Endothelial cell of umbilical vein (primary cell): ENCODE data around the gene NPVF. TPM values are rescaled to one million over a fixed set of nuclear protein-coding genes. Genes with fewer than 3 reads are reported as not detected.

ENCODE experiments used
- Bru-seq: library from RNA; stranded (reverse); fragments of 400-500 nt; gene quantifications from one replicate; lab custom pipeline; 2021; lab: Mats Ljungman, UMichigan
- BruChase-seq, 2 experiments: library from RNA; stranded (reverse); fragments of 400-500 nt; gene quantifications; one replicate each; lab custom pipeline; 2021; lab: Mats Ljungman, UMichigan
- BruUV-seq: library from RNA; stranded (reverse); fragments of 400-500 nt; replicated peaks from 2 replicates; lab custom pipeline; 2021; lab: Mats Ljungman, UMichigan
- CTCF ChIA-PET: fragments of 300-600, 350-600 bp; sonication (Branson Sonifier 250); formaldehyde crosslinking; loops from one replicate; lab custom pipeline; 2021; ENCODE audit warnings: antibody characterized with exemption, inconsistent platforms; lab: Charles Lee
- POLR2A ChIA-PET: fragments of 300-600, 350-600 bp; sonication (Branson Sonifier 250); formaldehyde crosslinking; loops from one replicate; lab custom pipeline; 2021; ENCODE audit warnings: antibody characterized with exemption, inconsistent platforms; lab: Charles Lee
- DNase-seq: peaks from one replicate; pipeline ENCODE4 v3.0.0-alpha.2; 2011; ENCODE audit warnings: low read depth, low spot score
- FAIRE-seq: peaks from 2 replicates; lab custom pipeline; 2011; peaks lifted over from hg19 to GRCh38; lab: Jason Lieb, UNC
- H2AFZ ChIP-seq: 2 replicates; pipeline ENCODE4 v1.6.0; 2012; ENCODE audit warnings: low read depth, low read length, control low read depth, inconsistent platforms
- H3K27ac ChIP-seq: 2 replicates; pipeline ENCODE4 v1.5.1; 2011; ENCODE audit warnings: low read depth, mild to moderate bottlenecking, control low read depth, low read length, moderate library complexity; ENCODE audit not compliant: insufficient read depth
- H3K27me3 ChIP-seq, 2 experiments: 2 replicates each; pipeline versions ENCODE4 v1.6.0 to v1.6.1; 2011; ENCODE audit warnings: low read length in 2 of 2, mixed read lengths in 1 of 2; ENCODE audit not compliant: control insufficient read depth in 2 of 2, insufficient read depth in 2 of 2
- H3K36me3 ChIP-seq, 2 experiments: 2 replicates in 1 of 2; 3 replicates in 1 of 2; pipeline ENCODE4 v1.5.1; 2011; ENCODE audit warnings: low read length in 2 of 2, mild to moderate bottlenecking in 1 of 2, moderate library complexity in 1 of 2; ENCODE audit not compliant: control insufficient read depth in 2 of 2, insufficient read depth in 2 of 2; ENCODE audit errors: extremely low read depth in 1 of 2
- H3K4me1 ChIP-seq: 3 replicates; pipeline ENCODE4 v1.5.1; 2011; ENCODE audit warnings: mild to moderate bottlenecking, low read length; ENCODE audit not compliant: control insufficient read depth, insufficient read depth; ENCODE audit errors: extremely low read depth
- H3K4me2 ChIP-seq: 2 replicates; pipeline ENCODE4 v1.6.1; 2011; ENCODE audit warnings: low read length, control low read depth, mixed read lengths; ENCODE audit not compliant: insufficient read depth
- H3K4me3 ChIP-seq, 3 experiments: fragments of 200-600 bp in 1 of 3; sonication (generic), shearing (Covaris generic) in 1 of 3; replicated peaks in 1 of 3; 2 replicates each; pipeline ENCODE4 v1.5.1; 2011 to 2016; ENCODE audit warnings: control low read depth in 3 of 3, low read length in 3 of 3, mild to moderate bottlenecking in 2 of 3, inconsistent platforms in 1 of 3, low read depth in 1 of 3, moderate library complexity in 1 of 3; ENCODE audit not compliant: insufficient read depth in 1 of 3
- H3K79me2 ChIP-seq: 2 replicates; pipeline ENCODE4 v1.6.0; 2012; ENCODE audit warnings: low read length, inconsistent platforms; ENCODE audit not compliant: control insufficient read depth, insufficient read depth
- H3K9ac ChIP-seq: replicated peaks from 2 replicates; pipeline ENCODE3; 2011; ENCODE audit warnings: low read length, control low read depth; ENCODE audit not compliant: insufficient read depth; ENCODE audit errors: extremely low read depth
- H3K9me1 ChIP-seq: replicated peaks from 3 replicates; pipeline ENCODE4 v1.6.0; 2011; ENCODE audit warnings: mild to moderate bottlenecking, low read length; ENCODE audit not compliant: control insufficient read depth, insufficient read depth; ENCODE audit errors: extremely low read depth
- H3K9me3 ChIP-seq: replicated peaks from 2 replicates; pipeline ENCODE4 v1.5.1; 2012; ENCODE audit warnings: low read length, inconsistent platforms; ENCODE audit not compliant: control insufficient read depth, insufficient read depth
- H4K20me1 ChIP-seq: replicated peaks from 2 replicates; pipeline ENCODE3; 2011; ENCODE audit warnings: mild to moderate bottlenecking, low read length; ENCODE audit not compliant: control insufficient read depth, insufficient read depth; ENCODE audit errors: extremely low read depth
- FOS ChIP-seq: IDR thresholded peaks from 2 replicates; pipeline ENCODE4 v1.6.1; 2011; ENCODE audit warnings: mild to moderate bottlenecking, low read length, moderate library complexity, borderline replicate concordance; ENCODE audit not compliant: insufficient read depth
- GATA2 ChIP-seq: IDR thresholded peaks from 2 replicates; pipeline ENCODE4 v1.7.0; 2011; ENCODE audit warnings: low read depth, mild to moderate bottlenecking, moderate library complexity, mixed read lengths, low read length; ENCODE audit not compliant: insufficient read length, insufficient read depth
- MYC ChIP-seq: IDR thresholded peaks from one replicate; pipeline ENCODE4 v1.6.1; 2011; ENCODE audit warnings: mild to moderate bottlenecking, low read depth, low read length
- POLR2A ChIP-seq: IDR thresholded peaks from 2 replicates; pipeline ENCODE4 v1.6.1; 2012; ENCODE audit warnings: low read depth, mild to moderate bottlenecking, control low read depth, low read length
- POLR2AphosphoS5 ChIP-seq: IDR thresholded peaks from 2 replicates; pipeline ENCODE4 v1.6.1; 2012; ENCODE audit warnings: low read depth, mild to moderate bottlenecking, control low read depth, low read length, moderate library complexity; ENCODE audit not compliant: insufficient read depth
- dilution Hi-C: fragments of 300-500 bp; cut with MboI; formaldehyde crosslinking; loops from one replicate; pipeline ENCODE4 v1.15.0; 2019; ENCODE audit warnings: low sequenced_read_pairs; ENCODE audit not compliant: extremely low pct_ligation_motif_present
- intact Hi-C: fragments of 100-400 bp; cut with micrococcal nuclease; formaldehyde crosslinking; loops from one replicate; pipeline ENCODE4 v1.10.0; 2022
- long read RNA-seq: library from polyadenylated mRNA; stranded (forward); transcript quantifications from one replicate; pipeline ENCODE4 v2.0.0, GENCODE V29; 2021
- polyA minus RNA-seq, 3 experiments: library from RNA; depleted of rRNA, polyadenylated mRNA; stranded (reverse); fragments of >200 nt; gene quantifications; 1 replicate in 1 of 3; 2 replicates in 2 of 3; pipeline ENCODE4 v1.2.3, GENCODE V29; 2011
- polyA plus RNA-seq, 4 experiments: library from polyadenylated mRNA; depleted of rRNA in 3 of 4; stranded (reverse) in 3 of 4; unstranded in 1 of 4; fragments of >200 nt; gene quantifications; 2 replicates each; pipeline versions ENCODE4 v1.2.1 to v1.2.3, GENCODE V29; 2011 to 2012; ENCODE audit warnings: missing spikeins in 1 of 4
- total RNA-seq: library from RNA; stranded (reverse); gene quantifications from 2 replicates; pipeline ENCODE4 v1.2.3, GENCODE V29; 2021
- TF ChIP-seq, protein P1 (sequence below): IDR thresholded peaks from 2 replicates; pipeline ENCODE4 v1.6.1; 2011; ENCODE audit not compliant: insufficient read depth, insufficient read length

Gene NPVF, protein sequence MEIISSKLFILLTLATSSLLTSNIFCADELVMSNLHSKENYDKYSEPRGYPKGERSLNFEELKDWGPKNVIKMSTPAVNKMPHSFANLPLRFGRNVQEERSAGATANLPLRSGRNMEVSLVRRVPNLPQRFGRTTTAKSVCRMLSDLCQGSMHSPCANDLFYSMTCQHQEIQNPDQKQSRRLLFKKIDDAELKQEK
- total RNA-seq (not detected in 2 replicates), polyA plus RNA-seq (not detected in 2 replicates), polyA minus RNA-seq (not detected in 2 replicates), Bru-seq, nascent RNA (not detected), BruChase-seq, experiment 1, labeled RNA remaining after a 6-hour chase (not detected), BruChase-seq, experiment 2, labeled RNA remaining after a 2-hour chase (not detected)
- not detected in 2 replicates for polyA plus RNA-seq (2011; cell fraction: cytosol; rRNA removed)
- not detected in 2 replicates for polyA plus RNA-seq (2011; cell fraction: nucleus; rRNA removed)
- polyA plus RNA-seq (2012) = not detected in 2 replicates
- polyA minus RNA-seq (2011; cell fraction: cytosol; rRNA and poly(A)+ RNA removed) = not detected
- polyA minus RNA-seq (2011; cell fraction: nucleus; rRNA and poly(A)+ RNA removed) = not detected in 2 replicates
- long read RNA-seq = 0 reads

DNA sequence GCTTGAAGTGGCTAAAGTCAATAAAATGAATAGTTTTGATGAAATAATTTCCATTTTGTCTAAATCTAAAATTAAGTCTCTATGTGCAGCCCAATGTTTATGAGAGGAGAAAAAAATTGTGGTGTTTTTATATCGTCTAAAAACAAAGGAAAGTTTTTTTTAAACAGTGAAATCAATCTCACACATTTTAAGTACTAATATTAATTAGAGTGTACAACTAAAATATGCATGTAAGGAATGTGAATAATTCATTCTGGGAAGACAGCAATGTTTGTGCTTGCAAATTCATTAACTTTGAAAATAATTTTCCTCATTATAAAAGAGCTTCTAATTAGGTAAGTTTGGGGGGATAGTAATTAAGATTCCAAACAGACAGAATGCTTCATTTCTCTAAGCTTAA is at the start of gene NPVF:
Gene NPVF, minus strand, starts transcription at position 101 of the 400 bp plus-strand sequence. Its CDS starts 47 bp downstream, at position 54.
- FAIRE-seq (no peak), DNase-seq (no peak)
- Histone ChIP-seq H3K27ac (no peak within 1 kb of the TSS), H3K4me1 (no peaks in the 10 kb centered on the region), H2AFZ (no peak within 1 kb of the TSS), H3K79me2 (no peaks in the 10 kb centered on the region), H3K4me2 (no peak within 1 kb of the TSS), H3K27me3 (no peaks in the 10 kb centered on the region), H4K20me1 (no peaks in the 10 kb centered on the region), H3K9me1 (no peaks in the 10 kb centered on the region), H3K9me3 (no peaks in the 10 kb centered on the region), H3K9ac (no peak within 1 kb of the TSS), H3K36me3 (no peaks in the 10 kb centered on the region), H3K4me3 (no peak within 1 kb of the TSS)
- ChIA-PET POLR2A (no interaction called here), CTCF (interaction anchor here (0.8 to 3.0 kb wide), 3 partner anchors 12 to 337 kb away, joined by 3 to 40 read pairs (median 4); no protein-coding TSS in a partner anchor)
- intact Hi-C loops (no loop called here), dilution Hi-C loops (no loop called here)
- BruUV-seq = no TSS peak
- no peak for TF ChIP-seq FOS
- no peak for TF ChIP-seq POLR2A
- TF ChIP-seq, protein P1, sequence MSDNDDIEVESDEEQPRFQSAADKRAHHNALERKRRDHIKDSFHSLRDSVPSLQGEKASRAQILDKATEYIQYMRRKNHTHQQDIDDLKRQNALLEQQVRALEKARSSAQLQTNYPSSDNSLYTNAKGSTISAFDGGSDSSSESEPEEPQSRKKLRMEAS = no peak
- TF ChIP-seq MYC = no peak
- no peak for TF ChIP-seq GATA2

DNA sequence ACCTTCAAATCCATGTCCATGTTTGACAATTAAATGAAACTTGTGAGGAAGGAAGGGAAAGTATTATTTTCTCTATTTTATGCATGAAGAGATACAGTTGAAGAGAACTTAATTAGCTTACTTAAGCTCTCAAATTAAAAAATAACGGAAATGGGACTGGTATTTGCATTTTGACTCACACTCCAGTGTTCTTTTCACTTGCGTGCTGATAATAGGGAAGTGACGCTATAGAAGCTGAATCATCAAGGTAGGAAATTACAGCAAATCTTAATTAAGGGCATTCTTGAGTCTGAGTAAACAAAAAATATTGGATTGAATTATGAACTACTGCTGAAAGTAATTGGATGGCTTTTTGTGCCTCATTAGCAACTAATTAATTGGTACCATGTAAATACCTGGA is 44.0 kb upstream of the NPVF start:
- ChIA-PET POLR2A (no interaction called here), CTCF (interaction anchor here (0.9 to 1.9 kb wide), 6 partner anchors 9 to 55 kb away, joined by 3 to 6 read pairs (median 4); no protein-coding TSS in a partner anchor)
- TF ChIP-seq POLR2AphosphoS5 (no peak), FOS (peak; percentile 66)
- FAIRE-seq (peak; percentile 58), DNase-seq (peak; percentile 11)
- H3K79me2 ChIP-seq = no peaks in the 10 kb centered on the region
- H3K4me3 ChIP-seq = no peak overlapping the region
- no peak overlapping the region for H2AFZ ChIP-seq
- no peaks in the 10 kb centered on the region for H3K9me3 ChIP-seq
- intact Hi-C loops (no loop called here), dilution Hi-C loops (no loop called here)
- H3K4me1 ChIP-seq = peaks cover 5% of the 10 kb centered on the region
- H3K27me3 ChIP-seq = no peaks in the 10 kb centered on the region
- H3K27ac ChIP-seq = no peak overlapping the region
- H4K20me1 ChIP-seq = no peaks in the 10 kb centered on the region
- no peaks in the 10 kb centered on the region for H3K9me1 ChIP-seq
- H3K9ac ChIP-seq = no peak overlapping the region
- BruUV-seq = no TSS peak
- H3K36me3 ChIP-seq = no peaks in the 10 kb centered on the region
- peak overlapping the region; percentile 25 for H3K4me2 ChIP-seq
